A673 (cell line): ENCODE results near the gene TRAP1. TPM values are rescaled to one million over a fixed set of nuclear protein-coding genes. Genes with fewer than 3 reads are reported as not detected.
A peak's percentile ranks its signal among the peaks of the same experiment; 100 is the strongest.

Source experiments
- BruUV-seq: library from RNA; stranded (reverse); fragments of 400-500 nt; replicated peaks from 2 replicates; lab custom pipeline; 2021; lab: Mats Ljungman, UMichigan
- CTCF ChIA-PET: fragments of 300-600 bp; sonication (Branson Sonifier 250); formaldehyde crosslinking; loops from one replicate; lab custom pipeline; 2022; ENCODE audit warnings: antibody characterized with exemption; lab: Charles Lee
- POLR2A ChIA-PET: fragments of 300-600 bp; sonication (Branson Sonifier 250); formaldehyde crosslinking; loops from one replicate; lab custom pipeline; 2022; ENCODE audit warnings: antibody characterized with exemption; ENCODE audit not compliant: low non-redundant PET; lab: Charles Lee
- DNase-seq: peaks from one replicate; pipeline ENCODE4 v3.0.0-alpha.2; 2015; ENCODE audit warnings: low spot score
- H3K27ac ChIP-seq: fragments of 200-600 bp; sonication (generic); 2 replicates; pipeline ENCODE4 v1.5.1; 2016; ENCODE audit warnings: mixed run types, low read depth, mild to moderate bottlenecking, mixed read lengths, antibody characterized with exemption, low read length; ENCODE audit not compliant: poor library complexity, severe bottlenecking
- H3K27me3 ChIP-seq: fragments of 200-600 bp; sonication (generic); replicated peaks from 2 replicates; pipeline ENCODE4 v1.6.1; 2017; ENCODE audit warnings: mixed run types, low read depth, mild to moderate bottlenecking, mixed read lengths, antibody characterized with exemption, low read length; ENCODE audit not compliant: insufficient read depth, poor library complexity
- H3K36me3 ChIP-seq: fragments of 200-600 bp; sonication (generic); 2 replicates; pipeline ENCODE4 v1.6.1; 2016; ENCODE audit warnings: mixed run types, mild to moderate bottlenecking, mixed read lengths, antibody characterized with exemption, low read length; ENCODE audit not compliant: insufficient read depth, poor library complexity, severe bottlenecking
- H3K4me1 ChIP-seq: fragments of 200-600 bp; sonication (generic); 2 replicates; pipeline ENCODE4 v1.6.1; 2017; ENCODE audit warnings: mixed run types, mild to moderate bottlenecking, mixed read lengths, antibody characterized with exemption, low read length; ENCODE audit not compliant: insufficient read depth, poor library complexity, severe bottlenecking
- H3K4me3 ChIP-seq: fragments of 200-600 bp; sonication (generic); 2 replicates; pipeline ENCODE4 v1.5.1; 2016; ENCODE audit warnings: low read depth, mixed run types, mild to moderate bottlenecking, mixed read lengths, low read length; ENCODE audit not compliant: poor library complexity, severe bottlenecking
- H3K9me3 ChIP-seq: fragments of 200-600 bp; sonication (generic); 2 replicates; pipeline ENCODE4 v1.6.1; 2016; ENCODE audit warnings: mixed run types, low read depth, mild to moderate bottlenecking, mixed read lengths, antibody characterized with exemption, low read length; ENCODE audit not compliant: poor library complexity, severe bottlenecking
- EZH2 ChIP-seq: fragments of 200-600 bp; sonication (generic); IDR thresholded peaks from 2 replicates; pipeline ENCODE4 v1.6.1; 2017; ENCODE audit warnings: borderline replicate concordance, low read depth, mild to moderate bottlenecking, mixed read lengths, antibody characterized with exemption, low read length; ENCODE audit not compliant: poor library complexity, severe bottlenecking
- intact Hi-C: fragments of 100-400 bp; cut with micrococcal nuclease; formaldehyde crosslinking; loops from one replicate; pipeline ENCODE4 v1.10.0; 2022; ENCODE audit not compliant: unreplicated experiment
- total RNA-seq: library from RNA; stranded (reverse); gene quantifications from 2 replicates; pipeline ENCODE4 v1.2.3, GENCODE V29; 2021
- TF ChIP-seq, protein P1 (sequence below): fragments of 300-800, 200-600 bp; sonication (generic); conservative IDR thresholded peaks from 2 replicates; pipeline ENCODE4 v1.5.1; 2017; ENCODE audit warnings: low read depth, mild to moderate bottlenecking, antibody characterized with exemption, low read length, moderate library complexity, mixed read lengths

TRAP1 gene
- total RNA-seq, 1 experiment from 2014 or later = 280 TPM

DNA sequence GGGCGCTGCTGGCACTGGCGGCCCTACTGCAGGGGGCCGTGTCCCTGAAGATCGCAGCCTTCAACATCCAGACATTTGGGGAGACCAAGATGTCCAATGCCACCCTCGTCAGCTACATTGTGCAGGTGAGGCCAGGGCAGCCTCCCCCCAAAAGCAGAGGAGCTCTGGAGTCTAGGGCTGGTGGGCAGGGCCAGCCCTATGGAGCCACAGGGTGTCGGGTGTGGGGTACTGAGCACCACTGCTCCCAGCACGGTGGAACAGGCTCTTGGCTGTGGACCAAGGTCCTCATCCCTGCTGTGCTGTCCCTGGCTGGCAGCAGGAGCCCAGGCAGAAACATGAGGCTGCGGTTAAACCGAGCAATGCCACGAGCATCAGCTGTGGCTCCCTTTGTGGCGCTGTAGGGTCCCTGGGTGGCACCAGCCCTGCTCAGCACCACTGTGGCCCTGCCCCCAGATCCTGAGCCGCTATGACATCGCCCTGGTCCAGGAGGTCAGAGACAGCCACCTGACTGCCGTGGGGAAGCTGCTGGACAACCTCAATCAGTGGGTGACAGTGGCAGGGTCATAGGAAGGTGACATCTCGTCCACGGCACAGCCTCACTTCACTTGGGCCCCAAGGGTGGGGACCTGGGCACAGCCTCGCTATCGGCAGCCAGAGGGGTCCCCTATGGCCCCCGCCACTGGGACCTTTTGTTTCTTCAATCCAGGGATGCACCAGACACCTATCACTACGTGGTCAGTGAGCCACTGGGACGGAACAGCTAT lies 61.7 kb downstream of the TRAP1 start:
- no peak for DNase-seq
- intact Hi-C loops = no loop called here
- no TSS peak for BruUV-seq
- peaks cover 72% of the 10 kb centered on the region for H3K36me3 ChIP-seq
- no peak for TF ChIP-seq EZH2
- TF ChIP-seq, protein P1, sequence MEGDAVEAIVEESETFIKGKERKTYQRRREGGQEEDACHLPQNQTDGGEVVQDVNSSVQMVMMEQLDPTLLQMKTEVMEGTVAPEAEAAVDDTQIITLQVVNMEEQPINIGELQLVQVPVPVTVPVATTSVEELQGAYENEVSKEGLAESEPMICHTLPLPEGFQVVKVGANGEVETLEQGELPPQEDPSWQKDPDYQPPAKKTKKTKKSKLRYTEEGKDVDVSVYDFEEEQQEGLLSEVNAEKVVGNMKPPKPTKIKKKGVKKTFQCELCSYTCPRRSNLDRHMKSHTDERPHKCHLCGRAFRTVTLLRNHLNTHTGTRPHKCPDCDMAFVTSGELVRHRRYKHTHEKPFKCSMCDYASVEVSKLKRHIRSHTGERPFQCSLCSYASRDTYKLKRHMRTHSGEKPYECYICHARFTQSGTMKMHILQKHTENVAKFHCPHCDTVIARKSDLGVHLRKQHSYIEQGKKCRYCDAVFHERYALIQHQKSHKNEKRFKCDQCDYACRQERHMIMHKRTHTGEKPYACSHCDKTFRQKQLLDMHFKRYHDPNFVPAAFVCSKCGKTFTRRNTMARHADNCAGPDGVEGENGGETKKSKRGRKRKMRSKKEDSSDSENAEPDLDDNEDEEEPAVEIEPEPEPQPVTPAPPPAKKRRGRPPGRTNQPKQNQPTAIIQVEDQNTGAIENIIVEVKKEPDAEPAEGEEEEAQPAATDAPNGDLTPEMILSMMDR = no peak
- POLR2A ChIA-PET = no interaction called here
- no peaks in the 10 kb centered on the region for H3K9me3 ChIP-seq
- no peak overlapping the region for H3K4me3 ChIP-seq
- H3K4me1 ChIP-seq = no peaks in the 10 kb centered on the region
- CTCF ChIA-PET = interaction anchor here (0.6 kb wide), 1 partner anchor 689 kb away, joined by 3 read pairs; no protein-coding TSS in a partner anchor
- no peaks in the 10 kb centered on the region for H3K27me3 ChIP-seq
- peak overlapping the region; percentile 14 for H3K27ac ChIP-seq

DNA sequence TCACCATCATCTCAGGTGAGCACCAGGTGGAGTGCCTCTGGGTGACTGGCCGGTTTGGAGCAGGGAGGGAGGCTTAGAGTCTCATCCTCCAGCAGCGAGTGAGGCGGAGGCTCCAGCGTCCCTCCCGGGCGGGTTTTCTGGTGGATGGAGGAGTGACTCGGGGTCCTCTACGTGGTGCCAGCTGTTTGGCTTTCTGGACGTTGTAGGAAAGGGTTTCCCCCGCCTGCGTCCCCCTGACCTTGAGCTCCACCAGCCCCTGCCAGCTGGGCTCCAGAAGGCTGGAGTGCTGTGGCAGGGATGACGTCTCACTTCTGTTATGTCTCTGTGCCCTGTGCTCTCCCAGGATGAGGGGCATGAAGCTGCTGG lies 62.3 kb downstream of the TRAP1 start:
- no peaks in the 10 kb centered on the region for H3K9me3 ChIP-seq
- H3K4me3 ChIP-seq = no peak overlapping the region
- no peak for TF ChIP-seq EZH2
- TF ChIP-seq, protein P1 = no peak
- no peaks in the 10 kb centered on the region for H3K4me1 ChIP-seq
- intact Hi-C loops = no loop called here
- POLR2A ChIA-PET = no interaction called here
- peak overlapping the region; percentile 14 for H3K27ac ChIP-seq
- no TSS peak for BruUV-seq
- DNase-seq = no peak
- CTCF ChIA-PET = no interaction called here
- H3K36me3 ChIP-seq = peaks cover 66% of the 10 kb centered on the region
- no peaks in the 10 kb centered on the region for H3K27me3 ChIP-seq

DNA sequence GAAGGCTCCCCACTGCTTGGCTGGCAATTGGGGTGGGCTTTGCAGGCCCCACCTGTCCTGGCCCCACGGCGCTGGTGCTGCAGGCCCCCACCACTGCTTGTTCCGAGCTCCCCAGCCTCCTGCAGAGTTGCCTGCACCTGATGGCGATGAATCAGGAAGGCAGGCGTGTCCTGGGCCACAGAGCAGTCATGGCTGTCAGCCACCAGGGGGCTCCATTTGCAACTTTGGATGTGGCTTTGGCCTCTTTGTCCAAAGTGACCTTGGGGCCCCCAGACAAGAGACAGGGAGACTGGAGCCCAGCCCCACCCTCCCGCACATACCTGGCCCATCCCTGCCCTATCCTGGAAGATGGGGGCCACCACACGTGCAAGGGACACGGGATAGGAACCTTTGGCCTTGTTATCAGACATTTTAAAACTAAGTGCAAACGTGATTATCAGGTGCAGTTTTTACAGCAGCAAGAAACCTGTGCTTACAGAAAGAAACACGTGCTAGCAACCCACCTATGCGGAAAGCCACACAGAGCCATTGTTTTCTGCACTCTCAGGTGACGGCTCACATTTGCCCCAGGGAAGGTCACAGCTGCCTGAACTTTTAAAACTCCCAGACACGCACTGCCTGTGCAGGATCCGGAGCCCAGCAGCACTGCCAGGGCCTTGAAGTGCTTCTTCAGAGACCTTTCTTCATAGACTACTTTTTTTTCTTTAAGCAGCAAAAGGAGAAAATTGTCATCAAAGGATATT lies 62.9 kb downstream of the TRAP1 start, which contains the start of gene DNASE1:
TSS of gene DNASE1 (plus strand) at position 443 of the 743 bp plus-strand sequence. CDS start 683 bp downstream, outside the sequence.
- peak within 1 kb of the TSS; percentile 14 for H3K27ac ChIP-seq
- POLR2A ChIA-PET = no interaction called here
- intact Hi-C loops = no loop called here
- no peak for TF ChIP-seq EZH2
- TF ChIP-seq, protein P1 = peak; percentile 84
- H3K4me3 ChIP-seq = no peak within 1 kb of the TSS
- no peaks in the 10 kb centered on the region for H3K9me3 ChIP-seq
- no peaks in the 10 kb centered on the region for H3K4me1 ChIP-seq
- no peaks in the 10 kb centered on the region for H3K27me3 ChIP-seq
- BruUV-seq = no TSS peak
- CTCF ChIA-PET = interaction anchor here (0.6 kb wide), 1 partner anchor 88 kb away, joined by 3 read pairs; no protein-coding TSS in a partner anchor
- H3K36me3 ChIP-seq = peaks cover 64% of the 10 kb centered on the region
- peak; percentile 70 for DNase-seq
